KOPT-K1 (cell line): ENCODE data around the gene LDLRAD3.
"Not testable (repeated sequence)": the region's sequence is repeated elsewhere in the genome, so short reads cannot be mapped to it uniquely, and the experiment has no call there.

ENCODE experiments used
- H3K27ac ChIP-seq: fragments of 200-600 bp; sonication (generic); 2 replicates; pipeline ENCODE4 v1.5.1; 2016; ENCODE audit warnings: antibody characterized with exemption, mild to moderate bottlenecking, low read depth, low read length; ENCODE audit not compliant: poor library complexity, severe bottlenecking
- H3K36me3 ChIP-seq: fragments of 200-600 bp; sonication (generic); 2 replicates; pipeline ENCODE4 v1.5.1; 2017; ENCODE audit warnings: antibody characterized with exemption, mild to moderate bottlenecking, low read length, moderate library complexity; ENCODE audit not compliant: insufficient read depth
- H3K9me3 ChIP-seq: fragments of 200-600 bp; sonication (generic); 2 replicates; pipeline ENCODE4 v1.5.1; 2017; ENCODE audit warnings: antibody characterized with exemption, low read length, mild to moderate bottlenecking; ENCODE audit not compliant: insufficient read depth, poor library complexity, severe bottlenecking

LDLRAD3 gene

GRCh38 chr11:36010010-36010740 lies 66.3 kb downstream of the LDLRAD3 start:
- H3K27ac ChIP-seq, result no peak overlapping the region
- no peaks in the 10 kb centered on the region for H3K36me3 ChIP-seq
- H3K9me3 ChIP-seq, result no peaks in the 10 kb centered on the region

- Histone ChIP-seq H3K9me3 (no peaks in the 10 kb centered on the region), H3K27ac (no peak overlapping the region), H3K36me3 (no peaks in the 10 kb centered on the region)
Observed at GRCh38 chr11:36011574-36011973, 67.7 kb downstream of the LDLRAD3 start.

- no peak overlapping the region for H3K27ac ChIP-seq
Observed at GRCh38 chr11:36012455-36012854, 68.6 kb downstream of the LDLRAD3 start.

GRCh38 chr11:36012979-36013378 lies 69.1 kb downstream of the LDLRAD3 start:
- Histone ChIP-seq H3K9me3 (no peaks in the 10 kb centered on the region), H3K27ac (no peak overlapping the region), H3K36me3 (no peaks in the 10 kb centered on the region)

More at GRCh38 chr11:36012455-36012854, 68.6 kb downstream of the LDLRAD3 start:
- no peaks in the 10 kb centered on the region for H3K36me3 ChIP-seq
- no peaks in the 10 kb centered on the region for H3K9me3 ChIP-seq

- H3K9me3 ChIP-seq, H3K27ac ChIP-seq, H3K36me3 ChIP-seq: not testable (repeated sequence)
Observed at GRCh38 chr11:36013446-36013845, 69.6 kb downstream of the LDLRAD3 start.

GRCh38 chr11:36013950-36014897 lies 70.4 kb downstream of the LDLRAD3 start:
- no peaks in the 10 kb centered on the region for H3K36me3 ChIP-seq
- no peaks in the 10 kb centered on the region for H3K9me3 ChIP-seq
- H3K27ac ChIP-seq, result no peak overlapping the region

- H3K9me3 ChIP-seq, result no peaks in the 10 kb centered on the region
- H3K36me3 ChIP-seq, result no peaks in the 10 kb centered on the region
- no peak overlapping the region for H3K27ac ChIP-seq
Observed at GRCh38 chr11:36014898-36015665, 71.2 kb downstream of the LDLRAD3 start.

GRCh38 chr11:36015799-36016198 lies 71.9 kb downstream of the LDLRAD3 start:
- Histone ChIP-seq H3K36me3 (no peaks in the 10 kb centered on the region), H3K9me3 (no peaks in the 10 kb centered on the region), H3K27ac (no peak overlapping the region)

- no peak overlapping the region for H3K27ac ChIP-seq
- no peaks in the 10 kb centered on the region for H3K9me3 ChIP-seq
- no peaks in the 10 kb centered on the region for H3K36me3 ChIP-seq
Observed at GRCh38 chr11:36016263-36016662, 72.4 kb downstream of the LDLRAD3 start.

- Histone ChIP-seq H3K9me3 (no peaks in the 10 kb centered on the region), H3K27ac (no peak overlapping the region), H3K36me3 (no peaks in the 10 kb centered on the region)
Observed at GRCh38 chr11:36016709-36017108, 72.8 kb downstream of the LDLRAD3 start.

- no peaks in the 10 kb centered on the region for H3K9me3 ChIP-seq
- H3K27ac ChIP-seq, result no peak overlapping the region
- no peaks in the 10 kb centered on the region for H3K36me3 ChIP-seq
Observed at GRCh38 chr11:36019005-36019596, 75.2 kb downstream of the LDLRAD3 start.

GRCh38 chr11:36019722-36020121 lies 75.9 kb downstream of the LDLRAD3 start:
- Histone ChIP-seq H3K27ac (no peak overlapping the region), H3K9me3 (no peaks in the 10 kb centered on the region), H3K36me3 (no peaks in the 10 kb centered on the region)

- Histone ChIP-seq H3K9me3 (no peaks in the 10 kb centered on the region), H3K27ac (no peak overlapping the region), H3K36me3 (no peaks in the 10 kb centered on the region)
Observed at GRCh38 chr11:36022882-36023281, 79.0 kb downstream of the LDLRAD3 start.

- Histone ChIP-seq H3K27ac (no peak overlapping the region), H3K36me3 (no peaks in the 10 kb centered on the region), H3K9me3 (no peaks in the 10 kb centered on the region)
Observed at GRCh38 chr11:36023922-36024321, 80.1 kb downstream of the LDLRAD3 start.
